Panc1 (cell line): ENCODE data around the gene ZNF575. TPM values are rescaled to one million over a fixed set of nuclear protein-coding genes. Genes with fewer than 3 reads are reported as not detected.

ENCODE experiments used
- ATAC-seq: fragments of 200-7000 bp; cut with Tn5 transposase; 2 replicates; pipeline ENCODE4 v1.9.1; 2020; ENCODE audit warnings: mild to moderate bottlenecking, moderate library complexity
- BruUV-seq: library from RNA; stranded (reverse); fragments of 400-500 nt; replicated peaks from 2 replicates; lab custom pipeline; 2021; lab: Mats Ljungman, UMichigan
- CTCF ChIA-PET: fragments of 300-600 bp; sonication (Branson Sonifier 250); formaldehyde crosslinking; loops from one replicate; lab custom pipeline; 2022; ENCODE audit warnings: antibody characterized with exemption; lab: Charles Lee
- POLR2A ChIA-PET: fragments of 300-600 bp; sonication (Branson Sonifier 250); formaldehyde crosslinking; loops from one replicate; lab custom pipeline; 2022; ENCODE audit warnings: antibody characterized with exemption; lab: Charles Lee
- DNase-seq: peaks from one replicate; pipeline ENCODE4 v3.0.0-alpha.2; 2010; ENCODE audit warnings: low read depth, low spot score
- H3K27ac ChIP-seq: 2 replicates; pipeline ENCODE4 v1.5.1; 2011; ENCODE audit warnings: mild to moderate bottlenecking, low read length, inconsistent platforms
- H3K27me3 ChIP-seq: fragments of 200-500 bp; sonication (Bioruptor generic); 2 replicates; pipeline ENCODE4 v1.6.0; 2014; ENCODE audit warnings: low read length, inconsistent platforms; ENCODE audit not compliant: control insufficient read depth, insufficient read depth
- H3K36me3 ChIP-seq: fragments of 200-500 bp; sonication (Bioruptor generic); 2 replicates; pipeline ENCODE4 v1.5.1; 2014; ENCODE audit warnings: inconsistent platforms, mild to moderate bottlenecking, low read length, moderate library complexity; ENCODE audit not compliant: control insufficient read depth, insufficient read depth
- H3K4me1 ChIP-seq: 2 replicates; pipeline ENCODE4 v1.5.1; 2011; ENCODE audit warnings: inconsistent platforms, mild to moderate bottlenecking, low read length, moderate library complexity; ENCODE audit not compliant: control insufficient read depth, insufficient read depth
- H3K4me3 ChIP-seq, 2 experiments: 2 replicates each; pipeline ENCODE4 v1.5.1; 2011 to 2012; ENCODE audit warnings: low read depth in 2 of 2, low read length in 2 of 2, mild to moderate bottlenecking in 2 of 2, inconsistent platforms in 1 of 2, moderate library complexity in 1 of 2
- H3K9me3 ChIP-seq: fragments of 200-500 bp; sonication (Bioruptor generic); 2 replicates; pipeline ENCODE4 v1.5.1; 2014; ENCODE audit warnings: low read depth, mild to moderate bottlenecking, inconsistent platforms, low read length, moderate library complexity; ENCODE audit not compliant: control insufficient read depth, insufficient read depth
- POLR2AphosphoS5 ChIP-seq: IDR thresholded peaks from 2 replicates; pipeline ENCODE4 v1.6.1; 2012; ENCODE audit warnings: mild to moderate bottlenecking, low read depth, low read length, moderate library complexity
- SIN3A ChIP-seq: IDR thresholded peaks from 2 replicates; pipeline ENCODE4 v1.6.1; 2012; ENCODE audit warnings: low read depth, mild to moderate bottlenecking, low read length, moderate library complexity, borderline replicate concordance; ENCODE audit not compliant: insufficient read depth
- TCF7L2 ChIP-seq: IDR thresholded peaks from 2 replicates; pipeline ENCODE4 v1.6.1; 2011; ENCODE audit warnings: mild to moderate bottlenecking, low read depth, low read length, inconsistent platforms
- in situ Hi-C: cut with HindIII; loops from 2 replicates; pipeline ENCODE4 v1.10.0; 2016; ENCODE audit warnings: low sequenced_read_pairs, low pct_unique_long_range_greater_than_20kb
- intact Hi-C: fragments of 100-400 bp; cut with micrococcal nuclease; formaldehyde crosslinking; loops from one replicate; pipeline ENCODE4 v1.10.0; 2022; ENCODE audit not compliant: unreplicated experiment
- total RNA-seq: library from RNA; stranded (reverse); gene quantifications from one replicate; pipeline ENCODE4 v1.2.1, GENCODE V29; 2021; ENCODE audit not compliant: unreplicated experiment
- TF ChIP-seq, protein P1 (sequence below): fragments of 450-650 bp; IDR thresholded peaks from 2 replicates; pipeline ENCODE4 v1.5.1; 2017; ENCODE audit warnings: mild to moderate bottlenecking
- TF ChIP-seq, protein P2 (sequence below), 2 experiments: IDR thresholded peaks; 2 replicates each; pipeline ENCODE4 v1.6.1; 2011 to 2012; ENCODE audit warnings: low read depth in 2 of 2, control low read depth in 1 of 2, low read length in 1 of 2, mild to moderate bottlenecking in 1 of 2, moderate library complexity in 1 of 2; ENCODE audit not compliant: insufficient read depth in 1 of 2

Gene ZNF575
- total RNA-seq, 1 experiment from 2014 or later = 1.9 TPM

DNA sequence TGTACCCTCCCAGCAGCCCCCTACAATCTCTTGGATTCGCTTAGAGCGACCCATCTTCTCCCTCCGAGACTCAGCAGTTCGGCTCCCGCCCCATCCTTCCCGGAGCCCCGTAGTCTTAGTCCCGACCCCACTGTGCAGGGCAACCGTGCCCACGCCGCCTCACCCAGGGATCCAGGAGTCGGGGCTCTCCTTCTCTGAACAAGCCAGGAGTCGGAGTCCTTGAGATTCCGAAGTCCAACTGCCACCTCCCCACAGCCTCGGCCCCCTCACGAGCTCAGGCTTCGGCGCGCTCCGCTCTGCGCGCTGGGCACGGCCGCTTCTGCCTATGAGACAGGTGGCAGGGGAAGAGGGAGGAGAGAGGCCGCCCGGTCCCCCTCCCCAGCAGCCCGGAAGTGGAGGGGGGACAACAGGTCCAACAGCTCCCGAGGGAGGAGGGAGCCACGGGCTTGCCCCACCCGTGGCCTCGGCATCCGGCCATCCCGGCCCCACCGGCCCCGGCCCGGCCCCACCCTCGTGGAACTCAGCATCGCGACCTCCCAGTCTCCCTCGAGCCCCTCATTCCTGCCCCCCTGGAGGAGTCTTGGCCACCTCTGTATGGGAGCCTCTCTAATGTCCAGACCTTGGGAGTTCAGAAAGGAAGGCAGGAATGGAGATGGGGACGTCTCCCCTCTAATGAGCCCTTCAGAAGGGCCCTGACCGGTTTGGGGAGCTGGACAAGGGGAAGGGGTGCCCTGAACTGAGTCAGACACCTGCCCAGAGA is 28.4 kb upstream of the ZNF575 start, which contains the start of gene PHLDB3:
Gene PHLDB3, minus strand, starts transcription at position 321 of the 760 bp plus-strand sequence. CDS start 628 bp downstream, outside the sequence.
- Histone ChIP-seq H3K27ac (peak within 1 kb of the TSS; percentile 70), H3K9me3 (no peaks in the 10 kb centered on the region), H3K27me3 (no peaks in the 10 kb centered on the region), H3K4me1 (no peaks in the 10 kb centered on the region), H3K4me3 (peak within 1 kb of the TSS; percentile 65 to 77), H3K36me3 (no peaks in the 10 kb centered on the region)
- BruUV-seq = no TSS peak
- intact Hi-C loops = no loop called here
- no peak for DNase-seq
- ChIA-PET CTCF (interaction anchor here (1.2 kb wide), 1 partner anchor 58 kb away, joined by 3 read pairs; no protein-coding TSS in a partner anchor), POLR2A (interaction anchor here (0.6 kb wide), 1 partner anchor 30 kb away, joined by 3 read pairs; no protein-coding TSS in a partner anchor)
- ATAC-seq = peak; percentile 75
- in situ Hi-C loops = no loop called here
- TF ChIP-seq POLR2AphosphoS5 (no peak), TCF7L2 (no peak)
- TF ChIP-seq, protein P1, sequence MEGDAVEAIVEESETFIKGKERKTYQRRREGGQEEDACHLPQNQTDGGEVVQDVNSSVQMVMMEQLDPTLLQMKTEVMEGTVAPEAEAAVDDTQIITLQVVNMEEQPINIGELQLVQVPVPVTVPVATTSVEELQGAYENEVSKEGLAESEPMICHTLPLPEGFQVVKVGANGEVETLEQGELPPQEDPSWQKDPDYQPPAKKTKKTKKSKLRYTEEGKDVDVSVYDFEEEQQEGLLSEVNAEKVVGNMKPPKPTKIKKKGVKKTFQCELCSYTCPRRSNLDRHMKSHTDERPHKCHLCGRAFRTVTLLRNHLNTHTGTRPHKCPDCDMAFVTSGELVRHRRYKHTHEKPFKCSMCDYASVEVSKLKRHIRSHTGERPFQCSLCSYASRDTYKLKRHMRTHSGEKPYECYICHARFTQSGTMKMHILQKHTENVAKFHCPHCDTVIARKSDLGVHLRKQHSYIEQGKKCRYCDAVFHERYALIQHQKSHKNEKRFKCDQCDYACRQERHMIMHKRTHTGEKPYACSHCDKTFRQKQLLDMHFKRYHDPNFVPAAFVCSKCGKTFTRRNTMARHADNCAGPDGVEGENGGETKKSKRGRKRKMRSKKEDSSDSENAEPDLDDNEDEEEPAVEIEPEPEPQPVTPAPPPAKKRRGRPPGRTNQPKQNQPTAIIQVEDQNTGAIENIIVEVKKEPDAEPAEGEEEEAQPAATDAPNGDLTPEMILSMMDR = no peak

DNA sequence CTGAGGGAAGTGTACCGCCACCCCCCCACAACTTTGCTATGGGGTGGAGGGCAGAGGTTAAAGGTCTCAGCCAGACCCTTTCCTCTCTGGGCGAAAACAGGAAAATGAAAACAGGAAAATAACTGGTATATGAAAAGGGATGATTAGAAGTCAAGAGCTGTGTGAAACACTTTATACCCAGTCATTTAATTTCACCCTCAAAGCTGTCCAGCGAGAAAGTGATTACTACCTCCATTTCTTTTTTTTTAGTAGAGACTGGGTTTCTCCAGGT is 27.9 kb upstream of the ZNF575 start:
- ATAC-seq = no peak
- intact Hi-C loops (no loop called here), in situ Hi-C loops (no loop called here)
- BruUV-seq = no TSS peak
- no peaks in the 10 kb centered on the region for H3K4me1 ChIP-seq
- CTCF ChIA-PET = no interaction called here
- H3K27me3 ChIP-seq = no peaks in the 10 kb centered on the region
- no peaks in the 10 kb centered on the region for H3K9me3 ChIP-seq
- TF ChIP-seq, protein P1 = no peak
- TF ChIP-seq POLR2AphosphoS5 (no peak), TCF7L2 (no peak), SIN3A (no peak)
- TF ChIP-seq, protein P2, sequence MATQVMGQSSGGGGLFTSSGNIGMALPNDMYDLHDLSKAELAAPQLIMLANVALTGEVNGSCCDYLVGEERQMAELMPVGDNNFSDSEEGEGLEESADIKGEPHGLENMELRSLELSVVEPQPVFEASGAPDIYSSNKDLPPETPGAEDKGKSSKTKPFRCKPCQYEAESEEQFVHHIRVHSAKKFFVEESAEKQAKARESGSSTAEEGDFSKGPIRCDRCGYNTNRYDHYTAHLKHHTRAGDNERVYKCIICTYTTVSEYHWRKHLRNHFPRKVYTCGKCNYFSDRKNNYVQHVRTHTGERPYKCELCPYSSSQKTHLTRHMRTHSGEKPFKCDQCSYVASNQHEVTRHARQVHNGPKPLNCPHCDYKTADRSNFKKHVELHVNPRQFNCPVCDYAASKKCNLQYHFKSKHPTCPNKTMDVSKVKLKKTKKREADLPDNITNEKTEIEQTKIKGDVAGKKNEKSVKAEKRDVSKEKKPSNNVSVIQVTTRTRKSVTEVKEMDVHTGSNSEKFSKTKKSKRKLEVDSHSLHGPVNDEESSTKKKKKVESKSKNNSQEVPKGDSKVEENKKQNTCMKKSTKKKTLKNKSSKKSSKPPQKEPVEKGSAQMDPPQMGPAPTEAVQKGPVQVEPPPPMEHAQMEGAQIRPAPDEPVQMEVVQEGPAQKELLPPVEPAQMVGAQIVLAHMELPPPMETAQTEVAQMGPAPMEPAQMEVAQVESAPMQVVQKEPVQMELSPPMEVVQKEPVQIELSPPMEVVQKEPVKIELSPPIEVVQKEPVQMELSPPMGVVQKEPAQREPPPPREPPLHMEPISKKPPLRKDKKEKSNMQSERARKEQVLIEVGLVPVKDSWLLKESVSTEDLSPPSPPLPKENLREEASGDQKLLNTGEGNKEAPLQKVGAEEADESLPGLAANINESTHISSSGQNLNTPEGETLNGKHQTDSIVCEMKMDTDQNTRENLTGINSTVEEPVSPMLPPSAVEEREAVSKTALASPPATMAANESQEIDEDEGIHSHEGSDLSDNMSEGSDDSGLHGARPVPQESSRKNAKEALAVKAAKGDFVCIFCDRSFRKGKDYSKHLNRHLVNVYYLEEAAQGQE (IDR thresholded peaks at IDR 0.05; ENCODE audit: insufficient read depth in 1 of 2, low read depth in 2 of 2, low read length in 1 of 2) = no peak
- POLR2A ChIA-PET = no interaction called here
- H3K4me3 ChIP-seq = peak overlapping the region in 1 of 2 experiments; percentile 77; a peak in 2 of 4 replicates
- H3K27ac ChIP-seq = peak overlapping the region; percentile 4; the same call in 1 of the 2 replicates
- H3K36me3 ChIP-seq = no peaks in the 10 kb centered on the region
- DNase-seq = no peak
